ENCODE data around the gene SLC43A3.

Gene SLC43A3

DNA sequence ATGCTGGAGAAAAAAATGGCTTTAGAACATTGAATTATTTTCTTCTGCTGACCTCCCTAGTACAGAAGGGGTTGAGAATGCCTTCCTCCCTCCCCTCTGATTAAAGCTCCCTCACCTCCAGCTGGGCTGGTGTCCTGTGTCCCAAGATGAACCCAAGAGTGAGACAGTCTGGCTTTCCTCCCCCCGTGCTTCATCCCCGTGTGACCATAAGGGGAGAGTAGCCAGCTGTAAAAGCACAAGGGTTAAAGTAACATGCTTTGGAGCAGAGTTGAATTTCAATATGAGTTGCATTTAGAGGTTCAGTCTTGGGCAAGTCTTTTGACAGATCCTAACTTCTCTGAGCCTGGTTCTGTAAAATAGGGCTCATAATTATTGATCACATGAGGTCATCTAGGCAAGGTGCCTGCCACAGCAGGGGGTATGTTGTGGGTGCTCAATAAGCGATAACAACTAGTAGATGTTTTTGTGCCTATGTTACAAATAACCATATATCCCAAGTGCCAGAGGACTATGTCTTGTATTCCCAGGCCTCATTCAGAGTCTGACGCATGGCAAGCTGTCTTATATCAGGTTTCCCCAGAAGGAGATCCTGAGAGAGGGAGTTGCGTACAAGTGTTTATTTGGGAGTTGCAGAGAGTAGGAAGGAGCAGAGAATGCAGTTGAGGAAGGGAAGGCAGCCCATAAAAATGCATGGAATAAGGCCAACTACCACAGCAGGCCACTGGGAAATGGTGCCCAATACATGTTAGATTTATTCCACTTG is 40.6 kb downstream of the SLC43A3 start:
- Histone ChIP-seq H3K79me2 (ENCODE audit: control insufficient read depth, low read length) (no peaks in the 10 kb centered on the region), H3F3A (ENCODE audit: control insufficient read depth, insufficient read depth) (no peaks in the 10 kb centered on the region), H3K4me1 (ENCODE audit: control insufficient read depth, low read length) (no peaks in the 10 kb centered on the region), H4K20me1 (ENCODE audit: control insufficient read depth, insufficient read depth, low read depth, low read length) (no peaks in the 10 kb centered on the region), H3K4me2 (ENCODE audit: low read length) (no peak overlapping the region), H3K27me3 (ENCODE audit: control insufficient read depth, low read length) (peaks cover 19% of the 10 kb centered on the region; the same call in 1 of the 2 replicates), H3K9me3 (ENCODE audit: control insufficient read depth, insufficient read depth, low read length) (no peaks in the 10 kb centered on the region), H3K36me3 (ENCODE audit: control insufficient read depth, low read length) (no peaks in the 10 kb centered on the region), H3K27ac (ENCODE audit: low read depth, low read length) (no peak overlapping the region), H3K4me3 (ENCODE audit: low read length) (no peak overlapping the region), H3K9me2 (replicated peaks; ENCODE audit: control insufficient read depth, low read length) (no peaks in the 10 kb centered on the region)
- TF ChIP-seq, protein P1, sequence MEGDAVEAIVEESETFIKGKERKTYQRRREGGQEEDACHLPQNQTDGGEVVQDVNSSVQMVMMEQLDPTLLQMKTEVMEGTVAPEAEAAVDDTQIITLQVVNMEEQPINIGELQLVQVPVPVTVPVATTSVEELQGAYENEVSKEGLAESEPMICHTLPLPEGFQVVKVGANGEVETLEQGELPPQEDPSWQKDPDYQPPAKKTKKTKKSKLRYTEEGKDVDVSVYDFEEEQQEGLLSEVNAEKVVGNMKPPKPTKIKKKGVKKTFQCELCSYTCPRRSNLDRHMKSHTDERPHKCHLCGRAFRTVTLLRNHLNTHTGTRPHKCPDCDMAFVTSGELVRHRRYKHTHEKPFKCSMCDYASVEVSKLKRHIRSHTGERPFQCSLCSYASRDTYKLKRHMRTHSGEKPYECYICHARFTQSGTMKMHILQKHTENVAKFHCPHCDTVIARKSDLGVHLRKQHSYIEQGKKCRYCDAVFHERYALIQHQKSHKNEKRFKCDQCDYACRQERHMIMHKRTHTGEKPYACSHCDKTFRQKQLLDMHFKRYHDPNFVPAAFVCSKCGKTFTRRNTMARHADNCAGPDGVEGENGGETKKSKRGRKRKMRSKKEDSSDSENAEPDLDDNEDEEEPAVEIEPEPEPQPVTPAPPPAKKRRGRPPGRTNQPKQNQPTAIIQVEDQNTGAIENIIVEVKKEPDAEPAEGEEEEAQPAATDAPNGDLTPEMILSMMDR (IDR thresholded peaks at IDR 0.05; ENCODE audit: low read depth, low read length, poor library complexity, severe bottlenecking) = no peak
- TF ChIP-seq EZH2phosphoT487 (IDR thresholded peaks at IDR 0.05; ENCODE audit: borderline replicate concordance, low read length) = no peak

DNA sequence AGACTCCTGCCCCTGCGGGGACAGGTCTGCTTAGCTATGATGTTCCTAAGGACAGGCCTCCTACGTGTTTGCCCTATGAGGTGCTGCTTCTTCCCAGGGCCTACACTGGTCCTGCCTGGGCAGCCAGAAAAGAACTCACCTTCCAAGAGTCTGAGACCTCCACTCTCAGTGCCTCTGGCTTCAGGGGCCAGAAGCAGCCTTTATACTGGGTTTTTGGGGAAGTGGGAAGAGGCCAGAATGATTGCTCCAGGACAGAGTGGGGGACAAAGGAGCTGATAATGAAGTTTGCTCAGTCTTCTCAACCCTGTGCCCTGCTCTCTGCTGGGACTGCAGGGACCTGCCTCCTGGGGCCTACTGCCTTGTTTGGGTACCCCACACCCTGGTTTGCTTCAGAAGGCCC is 45.9 kb downstream of the SLC43A3 start, which contains the start of gene PRG3:
Gene PRG3, minus strand, starts transcription at position 176 of the 400 bp plus-strand sequence. CDS start 442 bp downstream, outside the sequence.
- TF ChIP-seq, protein P1 (IDR thresholded peaks at IDR 0.05; ENCODE audit: low read depth, low read length, poor library complexity, severe bottlenecking) = no peak
- no peak for TF ChIP-seq EZH2phosphoT487 (IDR thresholded peaks at IDR 0.05; ENCODE audit: borderline replicate concordance, low read length)
- Histone ChIP-seq H3K4me3 (ENCODE audit: low read length) (no peak within 1 kb of the TSS), H3K4me2 (ENCODE audit: low read length) (no peak within 1 kb of the TSS), H3K27me3 (ENCODE audit: control insufficient read depth, low read length) (peaks cover 12% of the 10 kb centered on the region; the same call in 1 of the 2 replicates), H3K36me3 (ENCODE audit: control insufficient read depth, low read length) (no peaks in the 10 kb centered on the region), H3K9me3 (ENCODE audit: control insufficient read depth, insufficient read depth, low read length) (no peaks in the 10 kb centered on the region), H3K4me1 (ENCODE audit: control insufficient read depth, low read length) (no peaks in the 10 kb centered on the region), H3K9me2 (replicated peaks; ENCODE audit: control insufficient read depth, low read length) (no peaks in the 10 kb centered on the region), H3K27ac (ENCODE audit: low read depth, low read length) (no peak within 1 kb of the TSS), H3K79me2 (ENCODE audit: control insufficient read depth, low read length) (no peaks in the 10 kb centered on the region), H3F3A (ENCODE audit: control insufficient read depth, insufficient read depth) (no peaks in the 10 kb centered on the region), H4K20me1 (ENCODE audit: control insufficient read depth, insufficient read depth, low read depth, low read length) (no peaks in the 10 kb centered on the region)

DNA sequence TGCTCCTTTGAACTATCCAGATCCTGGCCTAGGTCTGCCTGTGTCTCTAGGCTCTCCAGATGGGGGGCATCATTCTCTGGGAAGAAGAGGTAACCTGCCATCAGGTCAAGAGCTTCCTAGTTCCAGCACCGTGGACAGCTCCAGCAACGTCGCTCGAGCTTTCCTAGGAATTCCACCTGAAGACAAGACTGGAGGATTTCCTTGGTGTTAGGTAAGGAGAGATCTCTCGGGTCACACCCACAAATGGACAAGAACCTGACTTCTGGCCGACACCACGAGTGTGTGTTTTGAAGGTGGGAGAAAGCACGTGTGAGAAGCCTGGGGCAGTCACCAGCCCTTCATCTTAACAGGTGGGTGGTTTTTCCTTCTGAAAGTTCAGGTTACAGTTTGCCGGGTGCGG is 47.2 kb downstream of the SLC43A3 start:
- no peak overlapping the region for H3K4me3 ChIP-seq (ENCODE audit: low read length)
- no peaks in the 10 kb centered on the region for H3K36me3 ChIP-seq (ENCODE audit: control insufficient read depth, low read length)
- no peaks in the 10 kb centered on the region for H3K9me3 ChIP-seq (ENCODE audit: control insufficient read depth, insufficient read depth, low read length)
- no peak overlapping the region for H3K4me2 ChIP-seq (ENCODE audit: low read length)
- H3K4me1 ChIP-seq (ENCODE audit: control insufficient read depth, low read length) = no peaks in the 10 kb centered on the region
- H3K9me2 ChIP-seq (replicated peaks; ENCODE audit: control insufficient read depth, low read length) = no peaks in the 10 kb centered on the region
- H4K20me1 ChIP-seq (ENCODE audit: control insufficient read depth, insufficient read depth, low read depth, low read length) = no peaks in the 10 kb centered on the region
- H3F3A ChIP-seq (ENCODE audit: control insufficient read depth, insufficient read depth) = no peaks in the 10 kb centered on the region
- no peaks in the 10 kb centered on the region for H3K79me2 ChIP-seq (ENCODE audit: control insufficient read depth, low read length)
- no peak overlapping the region for H3K27ac ChIP-seq (ENCODE audit: low read depth, low read length)
- peaks cover 10% of the 10 kb centered on the region; the same call in 1 of the 2 replicates for H3K27me3 ChIP-seq (ENCODE audit: control insufficient read depth, low read length)
- no peak for TF ChIP-seq EZH2phosphoT487 (IDR thresholded peaks at IDR 0.05; ENCODE audit: borderline replicate concordance, low read length)
- TF ChIP-seq, protein P1 (IDR thresholded peaks at IDR 0.05; ENCODE audit: low read depth, low read length, poor library complexity, severe bottlenecking) = no peak

Measured in DOHH2 (cell line).